Embryonic facial prominence (tissue), 1 donor: ENCODE measurements around the gene TIGD3.

Source experiments
- DNase-seq: peaks from one replicate; pipeline ENCODE4 v3.0.0-alpha.2; 2016; ENCODE audit errors: extremely low spot score

The TIGD3 gene

GRCh38 chr11:65366340-65366773, 11.8 kb downstream of the TIGD3 start:
- DNase-seq, result peak; percentile 64

DNA sequence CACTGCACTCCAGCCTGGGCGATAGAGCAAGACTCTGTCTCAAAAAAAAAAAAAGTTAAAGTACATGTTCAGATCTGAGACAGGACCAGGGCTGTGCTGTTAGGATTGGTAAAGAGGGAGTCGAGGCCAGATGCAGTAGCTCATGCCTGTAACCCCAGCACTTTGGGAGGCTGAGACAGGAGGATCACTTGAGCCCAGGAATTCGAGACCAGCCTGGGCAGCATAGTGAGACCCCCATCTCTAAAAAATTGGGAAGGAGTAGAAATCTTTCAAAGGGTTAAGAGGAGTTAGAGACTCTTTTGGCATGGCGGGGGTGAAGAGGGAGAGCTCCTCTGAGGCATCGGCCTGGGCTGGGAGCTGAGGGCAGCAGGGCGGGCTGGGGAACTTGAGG, 16.1 kb downstream of the TIGD3 start:
- no peak for DNase-seq

- DNase-seq, result no peak
Observed at GRCh38 chr11:65373839-65374580, 19.5 kb downstream of the TIGD3 start.

DNA sequence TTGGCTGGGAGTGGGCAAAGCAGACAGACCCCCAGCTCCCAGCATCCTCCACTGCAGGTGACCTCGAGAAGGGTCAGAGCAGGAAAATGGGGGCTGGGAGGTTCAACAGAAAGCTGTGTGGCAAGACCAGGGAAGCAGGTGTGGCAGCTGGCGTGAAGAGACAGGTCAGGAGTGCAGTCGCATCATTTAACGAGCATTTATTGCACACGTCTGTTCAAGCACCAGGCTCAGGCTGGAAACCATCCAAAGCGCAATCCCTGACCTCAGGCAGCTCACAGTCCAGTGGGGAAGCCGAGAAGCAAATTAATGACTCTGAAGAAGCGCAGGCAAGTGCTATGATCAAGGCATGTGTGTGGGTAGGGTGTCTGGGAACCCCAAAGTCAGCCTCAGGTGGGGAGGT, 20.5 kb downstream of the TIGD3 start:
- no peak for DNase-seq

- no peak for DNase-seq
Observed at GRCh38 chr11:65376138-65376713, 21.7 kb downstream of the TIGD3 start.

DNA sequence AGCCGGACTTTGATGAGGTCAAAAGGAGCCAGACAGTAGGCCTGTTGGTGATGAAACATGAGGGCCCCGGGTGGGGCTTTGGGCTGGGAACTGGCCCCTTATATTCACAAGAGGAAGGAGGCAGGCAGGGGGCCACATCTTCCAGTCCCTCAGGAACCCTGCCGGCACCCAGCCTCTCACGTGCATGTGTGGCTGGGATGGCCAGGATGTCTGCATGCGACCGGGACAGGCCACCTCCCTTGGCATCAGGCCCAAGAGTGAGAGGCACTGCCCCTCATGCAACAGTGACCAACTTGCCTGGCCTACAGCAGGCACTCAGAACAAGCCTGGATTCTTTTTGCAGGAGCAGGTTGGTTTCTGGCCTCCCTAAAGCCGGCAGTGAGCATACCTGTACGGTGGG, 22.5 kb downstream of the TIGD3 start:
- DNase-seq, result no peak

DNA sequence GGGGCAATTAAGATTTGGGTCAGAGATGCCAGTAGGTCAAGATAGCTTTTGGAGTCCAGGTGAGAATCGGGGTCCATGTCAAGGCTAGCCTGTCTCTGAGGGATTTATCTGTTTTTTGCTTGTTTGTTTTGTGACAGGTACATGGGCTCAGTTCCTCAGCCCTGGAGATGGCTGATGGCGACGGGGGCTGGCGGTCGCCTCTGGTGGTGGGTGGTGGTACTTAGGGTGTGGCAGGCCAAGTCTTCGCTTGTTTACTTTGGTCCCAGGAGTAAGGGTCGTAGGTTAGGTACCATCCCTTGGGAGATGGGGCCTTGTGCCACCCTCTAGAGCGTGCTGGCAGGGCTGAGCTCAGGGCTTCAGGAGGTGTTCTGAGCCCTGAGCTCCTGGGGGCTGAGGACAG, 23.2 kb downstream of the TIGD3 start:
- DNase-seq, result no peak

GRCh38 chr11:65378208-65378927, 23.8 kb downstream of the TIGD3 start:
- DNase-seq, result no peak

GRCh38 chr11:65378928-65379638, 24.5 kb downstream of the TIGD3 start:
- DNase-seq, result no peak

GRCh38 chr11:65379698-65380459, 25.3 kb downstream of the TIGD3 start:
- DNase-seq, result no peak

- no peak for DNase-seq
Observed at GRCh38 chr11:65380460-65381119, 26.0 kb downstream of the TIGD3 start.

DNA sequence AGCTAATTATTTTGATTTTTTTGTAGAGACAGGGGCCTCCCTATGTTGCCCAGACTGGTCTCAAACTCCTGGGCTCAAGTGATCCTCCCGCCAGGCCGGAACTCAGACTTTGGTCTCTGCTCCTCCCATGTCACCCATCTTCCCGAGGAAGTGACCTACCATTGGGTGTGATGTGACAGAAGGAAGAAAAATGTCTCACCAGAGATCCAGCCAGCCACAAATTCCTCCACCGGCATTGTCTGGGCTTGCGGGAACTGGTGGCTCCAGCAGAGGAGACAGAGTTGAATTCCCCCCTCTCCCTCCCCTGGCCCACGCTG, 27.1 kb downstream of the TIGD3 start:
- no peak for DNase-seq

DNA sequence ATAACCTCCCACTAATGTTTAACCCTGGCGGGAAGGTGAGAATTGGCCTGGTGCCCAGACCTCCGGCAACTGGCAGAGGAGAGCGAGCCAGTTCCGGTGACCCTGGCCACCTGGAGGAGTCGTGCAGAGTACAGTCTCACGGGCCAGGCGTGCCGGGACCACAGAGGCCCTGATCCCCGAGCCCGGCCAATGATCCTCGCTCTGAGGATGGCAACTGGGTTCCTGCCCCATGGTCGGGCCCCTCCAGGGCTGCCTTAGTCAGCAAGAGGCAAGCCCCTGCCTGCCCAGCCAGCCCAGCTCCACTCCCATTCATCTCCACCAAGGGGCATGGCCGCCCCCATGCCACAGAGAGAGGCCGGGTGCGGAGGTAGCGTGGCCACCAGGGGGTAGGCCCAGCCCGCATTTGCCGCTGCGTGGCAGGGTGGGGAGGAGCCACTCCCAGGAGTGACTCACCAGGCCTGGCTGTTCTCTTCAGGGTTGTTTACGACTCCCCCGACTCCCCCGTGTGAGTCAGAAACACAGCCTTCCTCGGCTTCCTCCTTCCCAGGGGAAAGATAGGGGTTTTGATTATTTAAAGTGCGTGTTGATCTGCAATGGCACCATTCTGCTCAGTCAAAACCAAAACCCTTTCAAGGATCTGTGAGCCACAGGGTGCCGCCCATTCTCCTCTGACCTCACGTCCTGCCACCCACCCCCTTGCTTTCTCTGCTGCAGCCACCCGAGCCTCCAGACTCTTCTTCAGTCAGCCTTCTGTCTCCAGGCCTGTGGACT, 27.7 kb downstream of the TIGD3 start, which contains the start of gene SLC25A45:
Gene SLC25A45 (minus strand): TSS at position 614 of the 771 bp plus-strand sequence. CDS start 695 bp downstream, outside the sequence.
- peak; percentile 65 for DNase-seq

DNA sequence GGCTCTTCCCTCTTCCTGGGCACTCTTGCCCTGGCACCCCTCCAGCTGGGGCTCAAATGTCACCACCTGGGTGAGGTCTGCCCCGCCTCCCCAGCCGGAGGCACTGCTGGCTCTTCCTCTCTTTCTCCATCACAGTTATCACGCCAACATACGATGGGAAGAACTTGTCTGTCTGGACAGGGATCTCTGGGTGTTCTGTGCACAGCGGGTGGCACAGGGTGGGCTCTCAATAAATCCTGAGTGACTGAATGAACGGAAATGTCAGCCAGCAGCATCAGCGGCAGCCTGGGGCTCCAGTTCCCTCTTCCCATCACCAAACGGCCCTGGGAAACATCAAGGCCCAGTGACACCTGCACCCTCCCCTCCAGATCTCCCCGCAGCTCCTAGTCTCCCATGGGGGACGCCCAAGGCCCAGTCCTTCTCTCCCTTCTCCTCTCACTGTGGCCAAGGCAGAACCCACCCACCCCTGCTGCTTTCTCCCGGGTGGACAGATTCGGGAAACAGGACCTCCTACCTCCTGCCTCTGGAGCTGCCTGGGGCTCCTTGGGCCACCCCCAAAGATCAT, 28.3 kb downstream of the TIGD3 start:
- DNase-seq, result no peak

DNA sequence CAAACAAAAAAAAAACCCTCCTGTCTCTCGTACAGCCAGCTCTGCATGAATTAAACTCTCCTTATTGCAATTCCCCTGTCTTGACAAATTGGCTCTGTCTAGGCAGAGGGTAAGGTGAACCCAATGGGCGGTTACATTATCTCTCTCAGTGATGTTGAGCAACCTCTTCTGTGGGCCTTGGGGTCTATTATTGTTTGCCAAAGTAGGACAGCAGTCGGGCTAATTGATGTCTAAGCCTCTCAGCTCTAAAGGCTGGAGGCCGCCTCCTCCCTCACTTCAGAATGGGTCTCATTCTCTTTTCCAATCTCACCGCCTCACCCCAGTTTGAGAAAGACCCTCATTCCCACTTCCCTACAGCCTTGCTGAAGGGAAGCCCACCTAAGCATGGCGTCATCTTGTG, 29.2 kb downstream of the TIGD3 start:
- DNase-seq, result no peak

GRCh38 chr11:65384301-65384889, 29.8 kb downstream of the TIGD3 start:
- DNase-seq, result no peak

GRCh38 chr11:65386307-65387140, 32.0 kb downstream of the TIGD3 start, which contains the start of gene FRMD8:
TSS of gene FRMD8 (plus strand) at chr11:65386637. CDS start at chr11:65387037, 400 bp downstream.
- peak; percentile 25 for DNase-seq

GRCh38 chr11:65388731-65389130, 34.2 kb downstream of the TIGD3 start:
- no peak for DNase-seq
